GM23338 (cell line): ENCODE results near the gene SMIM44. TPM values are rescaled to one million over a fixed set of nuclear protein-coding genes. Genes with fewer than 3 reads are reported as not detected.

Experiments used
- CREB1 ChIP-seq: fragments of 250-450 bp; sonication (Bioruptor Pico); IDR thresholded peaks from 2 replicates; pipeline ENCODE4 v1.5.0; 2020; ENCODE audit warnings: low read depth, mild to moderate bottlenecking, moderate library complexity
- CTCF ChIP-seq, 2 experiments: fragments of 200-600 bp in 1 of 2; sonication (generic) in 1 of 2; conservative IDR thresholded peaks; 2 replicates each; pipeline versions ENCODE4 v1.5.1 to v1.6.1; 2016 to 2017; ENCODE audit warnings: antibody characterized with exemption in 2 of 2, low read depth in 2 of 2, mild to moderate bottlenecking in 2 of 2, moderate library complexity in 1 of 2
- EZH2phosphoT487 ChIP-seq: fragments of 200-600 bp; sonication (generic); IDR thresholded peaks from one replicate; pipeline ENCODE4 v1.8.1; 2018; ENCODE audit warnings: antibody characterized with exemption; ENCODE audit not compliant: unreplicated experiment
- JUNB ChIP-seq: IDR thresholded peaks from one replicate; pipeline ENCODE4 v1.6.1; 2016; ENCODE audit warnings: antibody characterized with exemption; ENCODE audit not compliant: unreplicated experiment
- NANOG ChIP-seq: IDR thresholded peaks from 2 replicates; pipeline ENCODE4 v1.6.1; 2016; ENCODE audit warnings: antibody characterized with exemption, borderline replicate concordance
- POLR2AphosphoS5 ChIP-seq: IDR thresholded peaks from 2 replicates; pipeline ENCODE4 v1.6.1; 2016; ENCODE audit warnings: antibody characterized with exemption, low read depth
- STAT1 ChIP-seq: IDR thresholded peaks from one replicate; pipeline ENCODE4 v1.6.1; 2016; ENCODE audit warnings: antibody characterized with exemption; ENCODE audit not compliant: unreplicated experiment
- ZNF114 ChIP-seq: fragments of 250-450 bp; sonication (Bioruptor Pico); IDR thresholded peaks from 2 replicates; pipeline ENCODE4 v1.5.0; 2020; ENCODE audit warnings: mild to moderate bottlenecking, moderate library complexity
- ZNF331 ChIP-seq: fragments of 250-450 bp; sonication (Bioruptor Pico); IDR thresholded peaks from 2 replicates; pipeline ENCODE4 v1.5.0; 2020; ENCODE audit warnings: low read depth, mild to moderate bottlenecking, moderate library complexity
- ZNF462 ChIP-seq: fragments of 250-450 bp; sonication (Bioruptor Pico); IDR thresholded peaks from 2 replicates; pipeline ENCODE4 v1.5.0; 2020; ENCODE audit warnings: mild to moderate bottlenecking, moderate library complexity
- polyA plus RNA-seq: library from polyadenylated mRNA; unstranded; fragments of >200 nt; fragmentation: Nextera tagmentation; extraction: Ambion mirVana; gene quantifications from 2 replicates; pipeline ENCODE4 v1.2.1, GENCODE V29; 2016
- total RNA-seq: library from RNA; depleted of rRNA; stranded (reverse); fragments of >200 nt; shearing (Covaris generic); gene quantifications from 2 replicates; pipeline ENCODE4 v1.2.3, GENCODE V29; 2014
- TF ChIP-seq, protein P1 (sequence below): IDR thresholded peaks from one replicate; pipeline ENCODE4 v1.6.1; 2018; ENCODE audit warnings: antibody characterized with exemption; ENCODE audit not compliant: unreplicated experiment

SMIM44 gene
- total and polyA plus RNA-seq, 2 experiments from 2014 or later: not detected

DNA sequence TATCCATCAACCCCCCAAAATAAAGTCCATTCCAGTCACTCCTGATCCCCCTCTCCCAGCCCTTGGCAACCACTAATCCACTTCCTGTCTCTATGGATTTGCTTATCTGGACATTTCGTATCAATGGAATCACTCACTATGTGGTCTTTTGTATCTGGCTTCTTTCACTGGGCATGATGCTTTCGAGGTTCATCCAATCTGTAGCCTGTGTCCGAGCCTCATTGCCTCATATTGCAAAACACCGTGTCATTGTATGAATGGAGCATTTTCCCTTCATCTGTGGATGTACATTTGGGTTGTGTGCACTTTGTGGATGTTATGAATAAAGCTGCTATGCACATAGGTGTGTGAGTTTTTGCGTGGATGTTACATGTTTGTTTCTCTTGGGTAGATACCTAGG lies 21.5 kb upstream of the SMIM44 start (continued):
- TF ChIP-seq ZNF462 (CRISPR knock-in tag) (no peak), CTCF (conservative IDR thresholded peaks at IDR 0.05; ENCODE audit: low read depth in 2 of 2) (no peak), POLR2AphosphoS5 (no peak), ZNF331 (CRISPR knock-in tag) (no peak), CREB1 (CRISPR knock-in tag) (no peak), STAT1 (no peak), NANOG (no peak), JUNB (no peak), ZNF114 (no peak), EZH2phosphoT487 (no peak)
- TF ChIP-seq, protein P1, sequence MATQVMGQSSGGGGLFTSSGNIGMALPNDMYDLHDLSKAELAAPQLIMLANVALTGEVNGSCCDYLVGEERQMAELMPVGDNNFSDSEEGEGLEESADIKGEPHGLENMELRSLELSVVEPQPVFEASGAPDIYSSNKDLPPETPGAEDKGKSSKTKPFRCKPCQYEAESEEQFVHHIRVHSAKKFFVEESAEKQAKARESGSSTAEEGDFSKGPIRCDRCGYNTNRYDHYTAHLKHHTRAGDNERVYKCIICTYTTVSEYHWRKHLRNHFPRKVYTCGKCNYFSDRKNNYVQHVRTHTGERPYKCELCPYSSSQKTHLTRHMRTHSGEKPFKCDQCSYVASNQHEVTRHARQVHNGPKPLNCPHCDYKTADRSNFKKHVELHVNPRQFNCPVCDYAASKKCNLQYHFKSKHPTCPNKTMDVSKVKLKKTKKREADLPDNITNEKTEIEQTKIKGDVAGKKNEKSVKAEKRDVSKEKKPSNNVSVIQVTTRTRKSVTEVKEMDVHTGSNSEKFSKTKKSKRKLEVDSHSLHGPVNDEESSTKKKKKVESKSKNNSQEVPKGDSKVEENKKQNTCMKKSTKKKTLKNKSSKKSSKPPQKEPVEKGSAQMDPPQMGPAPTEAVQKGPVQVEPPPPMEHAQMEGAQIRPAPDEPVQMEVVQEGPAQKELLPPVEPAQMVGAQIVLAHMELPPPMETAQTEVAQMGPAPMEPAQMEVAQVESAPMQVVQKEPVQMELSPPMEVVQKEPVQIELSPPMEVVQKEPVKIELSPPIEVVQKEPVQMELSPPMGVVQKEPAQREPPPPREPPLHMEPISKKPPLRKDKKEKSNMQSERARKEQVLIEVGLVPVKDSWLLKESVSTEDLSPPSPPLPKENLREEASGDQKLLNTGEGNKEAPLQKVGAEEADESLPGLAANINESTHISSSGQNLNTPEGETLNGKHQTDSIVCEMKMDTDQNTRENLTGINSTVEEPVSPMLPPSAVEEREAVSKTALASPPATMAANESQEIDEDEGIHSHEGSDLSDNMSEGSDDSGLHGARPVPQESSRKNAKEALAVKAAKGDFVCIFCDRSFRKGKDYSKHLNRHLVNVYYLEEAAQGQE: no peak
